K562 (cell line): ENCODE measurements around the gene NRF1.

Experiments used
- EZH2 ChIP-seq: IDR thresholded peaks from 2 replicates; pipeline ENCODE4 v1.6.1; 2012; ENCODE audit warnings: low read depth, mild to moderate bottlenecking, inconsistent platforms, low read length, borderline replicate concordance
- HMBOX1 ChIP-seq: sonication (generic); IDR thresholded peaks from 2 replicates; pipeline ENCODE4 v1.6.1; 2016
- NR2C2 ChIP-seq, 2 experiments: fragments of 200-800 bp in 1 of 2; sonication (Bioruptor generic) in 1 of 2; sonication (generic) in 1 of 2; formaldehyde crosslinking in 1 of 2; IDR thresholded peaks; 2 replicates each; pipeline versions ENCODE4 v1.6.1 to v1.8.0; 2016 to 2022; ENCODE audit warnings: mild to moderate bottlenecking in 1 of 2, missing compliant biosample characterization in 1 of 2, missing genetic modification characterization in 1 of 2, missing genetic modification reagents in 1 of 2
- POLR2AphosphoS5 ChIP-seq: IDR thresholded peaks from 2 replicates; pipeline ENCODE4 v1.6.1; 2011; ENCODE audit warnings: mild to moderate bottlenecking, low read depth, low read length, moderate library complexity; ENCODE audit not compliant: control insufficient read depth, insufficient read depth
- USF1 ChIP-seq: sonication (generic); formaldehyde crosslinking; IDR thresholded peaks from 2 replicates; pipeline ENCODE4 v1.9.0; 2022; ENCODE audit warnings: mild to moderate bottlenecking, missing genetic modification reagents
- YY1 ChIP-seq, 3 experiments: IDR thresholded peaks; 2 replicates each; pipeline ENCODE4 v1.6.1; 2011; ENCODE audit warnings: low read length in 2 of 3, mild to moderate bottlenecking in 2 of 3, moderate library complexity in 2 of 3, borderline replicate concordance in 1 of 3, control low read depth in 1 of 3, low read depth in 1 of 3; ENCODE audit not compliant: insufficient read depth in 3 of 3, insufficient replicate concordance in 2 of 3, control insufficient read depth in 1 of 3, insufficient read length in 1 of 3; ENCODE audit errors: extremely low read depth in 1 of 3
- ZNF274 ChIP-seq: IDR thresholded peaks from 2 replicates; pipeline ENCODE4 v1.6.1; 2011; ENCODE audit warnings: low read depth, mild to moderate bottlenecking, low read length, moderate library complexity, borderline replicate concordance
- ZNF780A ChIP-seq: fragments of 250-450 bp; sonication (Bioruptor Pico); IDR thresholded peaks from 2 replicates; pipeline ENCODE4 v1.5.0; 2021; ENCODE audit warnings: mild to moderate bottlenecking
- TF ChIP-seq, protein P1 (sequence below), 3 experiments: IDR thresholded peaks in 2 of 3; conservative IDR thresholded peaks in 1 of 3; 2 replicates each; pipeline ENCODE4 v1.5.1; 2011 to 2012; ENCODE audit warnings: low read length in 3 of 3, mild to moderate bottlenecking in 3 of 3, control low read depth in 2 of 3, improper control_type of control experiment in 1 of 3, inconsistent platforms in 1 of 3, low read depth in 1 of 3, mixed read lengths in 1 of 3, moderate library complexity in 1 of 3; ENCODE audit not compliant: insufficient read depth in 2 of 3
- TF ChIP-seq, protein P2 (sequence below): fragments of 200-800 bp; sonication (Bioruptor generic); IDR thresholded peaks from 2 replicates; pipeline ENCODE4 v1.6.1; 2017; ENCODE audit warnings: missing genetic modification characterization, missing compliant biosample characterization
- TF ChIP-seq, protein P3 (sequence below), 2 experiments: fragments of 250-450 bp in 1 of 2; fragments of 450-650 bp in 1 of 2; sonication (Bioruptor Pico) in 1 of 2; IDR thresholded peaks; 2 replicates each; pipeline versions ENCODE4 v1.6.1 to v1.8.0; 2016 to 2021; ENCODE audit warnings: mild to moderate bottlenecking in 2 of 2, moderate library complexity in 2 of 2, missing compliant biosample characterization in 1 of 2, missing genetic modification characterization in 1 of 2

DNA sequence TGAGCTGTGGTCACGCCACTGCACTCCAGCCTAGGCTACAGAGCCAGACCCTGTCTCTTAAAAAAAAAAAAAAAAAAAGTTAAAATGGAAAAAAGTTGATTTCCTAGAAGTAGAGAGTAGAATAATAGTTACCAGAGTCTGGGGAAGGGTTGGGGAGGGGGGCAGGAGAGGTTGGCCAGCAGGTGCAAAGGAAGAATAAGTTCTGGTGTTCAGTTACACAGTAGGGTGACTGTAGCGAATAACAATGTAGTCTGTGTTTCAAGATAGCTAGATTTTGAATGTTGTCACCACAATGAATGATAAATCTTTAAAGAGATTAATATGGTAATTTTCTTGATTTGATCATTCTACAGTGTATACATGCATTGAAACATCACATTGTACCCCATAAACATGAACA is 142.9 kb downstream of the NRF1 start:
- TF ChIP-seq POLR2AphosphoS5 (no peak), ZNF274 (no peak), USF1 (CRISPR knock-in tag) (no peak), EZH2 (no peak), HMBOX1 (no peak), YY1 (IDR thresholded peaks at IDR 0.05; ENCODE audit: borderline replicate concordance in 1 of 3, control insufficient read depth in 1 of 3, extremely low read depth in 1 of 3, insufficient read depth in 3 of 3, insufficient read length in 1 of 3, insufficient replicate concordance in 2 of 3, low read depth in 1 of 3, low read length in 2 of 3) (no peak), ZNF780A (CRISPR knock-in tag) (no peak), NR2C2 (CRISPR knock-in tag; IDR thresholded peaks at IDR 0.05) (no peak), NR2C2 (tag; IDR thresholded peaks at IDR 0.05) (no peak)
- TF ChIP-seq, protein P1, sequence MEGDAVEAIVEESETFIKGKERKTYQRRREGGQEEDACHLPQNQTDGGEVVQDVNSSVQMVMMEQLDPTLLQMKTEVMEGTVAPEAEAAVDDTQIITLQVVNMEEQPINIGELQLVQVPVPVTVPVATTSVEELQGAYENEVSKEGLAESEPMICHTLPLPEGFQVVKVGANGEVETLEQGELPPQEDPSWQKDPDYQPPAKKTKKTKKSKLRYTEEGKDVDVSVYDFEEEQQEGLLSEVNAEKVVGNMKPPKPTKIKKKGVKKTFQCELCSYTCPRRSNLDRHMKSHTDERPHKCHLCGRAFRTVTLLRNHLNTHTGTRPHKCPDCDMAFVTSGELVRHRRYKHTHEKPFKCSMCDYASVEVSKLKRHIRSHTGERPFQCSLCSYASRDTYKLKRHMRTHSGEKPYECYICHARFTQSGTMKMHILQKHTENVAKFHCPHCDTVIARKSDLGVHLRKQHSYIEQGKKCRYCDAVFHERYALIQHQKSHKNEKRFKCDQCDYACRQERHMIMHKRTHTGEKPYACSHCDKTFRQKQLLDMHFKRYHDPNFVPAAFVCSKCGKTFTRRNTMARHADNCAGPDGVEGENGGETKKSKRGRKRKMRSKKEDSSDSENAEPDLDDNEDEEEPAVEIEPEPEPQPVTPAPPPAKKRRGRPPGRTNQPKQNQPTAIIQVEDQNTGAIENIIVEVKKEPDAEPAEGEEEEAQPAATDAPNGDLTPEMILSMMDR (IDR thresholded peaks at IDR 0.05 in 2 of 3, conservative IDR thresholded peaks at IDR 0.05 in 1 of 3; ENCODE audit: insufficient read depth in 2 of 3, low read depth in 1 of 3, low read length in 3 of 3), result no peak
- TF ChIP-seq, protein P2, sequence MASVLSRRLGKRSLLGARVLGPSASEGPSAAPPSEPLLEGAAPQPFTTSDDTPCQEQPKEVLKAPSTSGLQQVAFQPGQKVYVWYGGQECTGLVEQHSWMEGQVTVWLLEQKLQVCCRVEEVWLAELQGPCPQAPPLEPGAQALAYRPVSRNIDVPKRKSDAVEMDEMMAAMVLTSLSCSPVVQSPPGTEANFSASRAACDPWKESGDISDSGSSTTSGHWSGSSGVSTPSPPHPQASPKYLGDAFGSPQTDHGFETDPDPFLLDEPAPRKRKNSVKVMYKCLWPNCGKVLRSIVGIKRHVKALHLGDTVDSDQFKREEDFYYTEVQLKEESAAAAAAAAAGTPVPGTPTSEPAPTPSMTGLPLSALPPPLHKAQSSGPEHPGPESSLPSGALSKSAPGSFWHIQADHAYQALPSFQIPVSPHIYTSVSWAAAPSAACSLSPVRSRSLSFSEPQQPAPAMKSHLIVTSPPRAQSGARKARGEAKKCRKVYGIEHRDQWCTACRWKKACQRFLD (CRISPR knock-in tag), result no peak
- TF ChIP-seq, protein P3, sequence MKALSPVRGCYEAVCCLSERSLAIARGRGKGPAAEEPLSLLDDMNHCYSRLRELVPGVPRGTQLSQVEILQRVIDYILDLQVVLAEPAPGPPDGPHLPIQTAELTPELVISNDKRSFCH (CRISPR knock-in tag; IDR thresholded peaks at IDR 0.05), result no peak
- TF ChIP-seq, protein P3 (tag; IDR thresholded peaks at IDR 0.05), result no peak
